HepG2 (cell line): ENCODE measurements around the gene ESR1. TPM values are rescaled to one million over a fixed set of nuclear protein-coding genes. Genes with fewer than 3 reads are reported as not detected.

Experiments
- ATAC-seq: fragments of 200-7000 bp; cut with Tn5 transposase; 3 replicates; pipeline ENCODE4 v1.9.1; 2020; ENCODE audit warnings: mild to moderate bottlenecking, moderate library complexity
- BruUV-seq: library from RNA; stranded (reverse); fragments of 400-500 nt; replicated peaks from 2 replicates; lab custom pipeline; 2021; lab: Mats Ljungman, UMichigan
- CTCF ChIA-PET: fragments of 300-600 bp; formaldehyde crosslinking; extraction: SDS; loops from one replicate; lab custom pipeline; 2021; ENCODE audit warnings: low total read pairs, inconsistent platforms, low intra/inter-chr PET ratio; lab: Yijun Ruan, JAX
- POLR2A ChIA-PET: fragments of 350-600 bp; sonication (Branson Sonifier 250); formaldehyde crosslinking; loops from one replicate; lab custom pipeline; 2020; ENCODE audit warnings: antibody characterized with exemption, inconsistent platforms; lab: Yijun Ruan, JAX
- DNase-seq: peaks from one replicate; pipeline ENCODE4 v3.0.0-alpha.2; 2015; ENCODE audit warnings: low spot score
- FAIRE-seq: peaks from 3 replicates; lab custom pipeline; 2011; peaks lifted over from hg19 to GRCh38; lab: Jason Lieb, UNC
- H2AFZ ChIP-seq: one replicate; pipeline ENCODE4 v1.6.1; 2011; ENCODE audit warnings: low read length, inconsistent platforms
- H3K27ac ChIP-seq: fragments of 300-600 bp; 3 replicates; pipeline ENCODE4 v1.8.0; 2011; ENCODE audit warnings: mixed run types, mild to moderate bottlenecking, mixed read lengths, low read length, inconsistent platforms; ENCODE audit not compliant: insufficient read depth; ENCODE audit errors: extremely low read length
- H3K27me3 ChIP-seq, 2 experiments: fragments of 200-600 bp in 1 of 2; 2 replicates in 1 of 2; 3 replicates in 1 of 2; pipeline versions ENCODE4 v1.6.0 to v1.8.0; 2011; ENCODE audit warnings: low read length in 2 of 2, mild to moderate bottlenecking in 2 of 2, moderate library complexity in 2 of 2, inconsistent platforms in 1 of 2; ENCODE audit not compliant: insufficient read depth in 2 of 2, control insufficient read depth in 1 of 2
- H3K36me3 ChIP-seq, 2 experiments: fragments of 200-600 bp in 1 of 2; replicated peaks in 1 of 2; 2 replicates in 1 of 2; 3 replicates in 1 of 2; pipeline versions ENCODE4 v1.5.1 to v1.8.0; 2011; ENCODE audit warnings: low read length in 2 of 2, inconsistent platforms in 1 of 2; ENCODE audit not compliant: insufficient read depth in 2 of 2, control insufficient read depth in 1 of 2
- H3K4me1 ChIP-seq: 2 replicates; pipeline ENCODE4 v1.5.1; 2012; ENCODE audit warnings: low read length, inconsistent platforms; ENCODE audit not compliant: insufficient read depth
- H3K4me2 ChIP-seq: 2 replicates; pipeline ENCODE4 v1.6.0; 2011; ENCODE audit warnings: low read depth, low read length, inconsistent platforms
- H3K4me3 ChIP-seq, 3 experiments: fragments of 200-600 bp in 1 of 3; sonication (generic), shearing (Covaris generic) in 1 of 3; replicated peaks in 1 of 3; 2 replicates each; pipeline ENCODE4 v1.5.1; 2011 to 2016; ENCODE audit warnings: low read length in 3 of 3, inconsistent platforms in 2 of 3, low read depth in 2 of 3, mild to moderate bottlenecking in 2 of 3, control low read depth in 1 of 3, mixed read lengths in 1 of 3; ENCODE audit not compliant: insufficient read depth in 1 of 3
- H3K79me2 ChIP-seq: one replicate; pipeline ENCODE4 v1.6.1; 2011; ENCODE audit warnings: low read length, inconsistent platforms; ENCODE audit not compliant: insufficient read depth
- H3K9ac ChIP-seq: 2 replicates; pipeline ENCODE4 v1.6.0; 2011; ENCODE audit warnings: mild to moderate bottlenecking, low read depth, low read length, inconsistent platforms; ENCODE audit not compliant: insufficient read depth
- H3K9me3 ChIP-seq: 2 replicates; pipeline ENCODE4 v1.5.1; 2012; ENCODE audit warnings: mild to moderate bottlenecking, low read length
- H4K20me1 ChIP-seq: 2 replicates; pipeline ENCODE4 v1.6.0; 2011; ENCODE audit warnings: inconsistent platforms, mild to moderate bottlenecking, low read length, moderate library complexity; ENCODE audit not compliant: insufficient read depth
- ATF1 ChIP-seq: IDR thresholded peaks from 2 replicates; pipeline ENCODE4 v1.6.1; 2016; ENCODE audit warnings: mild to moderate bottlenecking, control low read depth
- HDAC1 ChIP-seq: sonication (generic); formaldehyde crosslinking; IDR thresholded peaks from 2 replicates; pipeline ENCODE4 v1.5.1; 2020; ENCODE audit warnings: mild to moderate bottlenecking, missing genetic modification reagents
- ZNF761 ChIP-seq: sonication (generic); formaldehyde crosslinking; conservative IDR thresholded peaks from 2 replicates; pipeline ENCODE4 v1.4.0; 2020; ENCODE audit warnings: mild to moderate bottlenecking, missing genetic modification reagents
- whole genome bisulfite sequencing: methylation state at CpG from one replicate; pipeline ENCODE4 v1.1.6; 2017; ENCODE audit warnings: low lambda C conversion rate; 5-methylcytosine and 5-hydroxymethylcytosine counted together
- in situ Hi-C: cut with HindIII; loops from 2 replicates; pipeline ENCODE4 v1.10.0; 2017; ENCODE audit warnings: low pct_unique_long_range_greater_than_20kb; ENCODE audit not compliant: extremely low pct_ligation_motif_present
- intact Hi-C: fragments of 100-400 bp; cut with micrococcal nuclease; formaldehyde crosslinking; loops from one replicate; pipeline ENCODE4 v1.10.0; 2022; ENCODE audit not compliant: unreplicated experiment
- polyA plus RNA-seq, 8 experiments: library from polyadenylated mRNA; depleted of rRNA in 3 of 8; stranded (reverse) in 7 of 8; unstranded in 1 of 8; fragments of >200 nt; fragmentation: Illumina TruSeq in 4 of 8; extraction: Trizol in 4 of 8; gene quantifications; 2 replicates each; pipeline versions ENCODE4 v1.2.1 to v1.2.3, GENCODE V29; 2011 to 2016; ENCODE audit warnings: low read depth in 4 of 8, missing spikeins in 1 of 8, mixed read lengths in 1 of 8; ENCODE audit not compliant: insufficient read depth in 1 of 8
- total RNA-seq, 5 experiments: library from RNA; depleted of rRNA; stranded (reverse); fragments of >200 nt; fragmentation: Illumina TruSeq; extraction: Trizol; gene quantifications; 2 replicates each; pipeline ENCODE4 v1.2.3, GENCODE V29; 2016; ENCODE audit warnings: low read depth in 1 of 5
- TF ChIP-seq, protein P1 (sequence below): sonication (generic); formaldehyde crosslinking; IDR thresholded peaks from 2 replicates; pipeline ENCODE4 v1.5.0; 2020; ENCODE audit warnings: mild to moderate bottlenecking, missing genetic modification reagents

The ESR1 gene
- total and polyA plus RNA-seq, 2 of the 13 experiments (the other 11 are each of a cell fraction or from before 2014, with no cell fraction given), result not detected

DNA sequence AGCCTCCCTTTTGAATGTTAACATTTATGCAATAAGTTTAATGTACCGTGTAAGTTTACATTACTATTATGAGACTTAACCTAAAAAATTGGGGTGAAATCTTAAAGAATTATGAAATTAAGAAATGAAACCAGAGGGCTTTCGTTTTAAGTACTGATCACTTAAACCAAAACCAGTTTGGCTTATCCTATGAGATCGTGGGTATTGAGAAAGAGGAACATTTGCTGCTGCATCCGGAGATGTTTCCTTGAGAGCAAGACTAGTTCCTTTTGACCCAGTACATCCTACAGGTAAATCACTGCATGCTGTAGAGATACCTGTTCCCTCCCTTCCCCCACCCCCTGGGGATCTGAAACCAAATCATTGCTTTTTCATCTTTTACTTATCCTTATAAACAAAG is 201.3 kb downstream of the ESR1 start:
- WGBS, result 12% methylated on average over 4 of the region's 4 CpGs
- Histone ChIP-seq H4K20me1 (no peaks in the 10 kb centered on the region), H3K4me1 (no peaks in the 10 kb centered on the region), H2AFZ (no peak overlapping the region), H3K4me2 (no peak overlapping the region), H3K9me3 (no peaks in the 10 kb centered on the region), H3K9ac (no peak overlapping the region), H3K36me3 (no peaks in the 10 kb centered on the region), H3K27ac (no peak overlapping the region), H3K4me3 (no peak overlapping the region), H3K79me2 (no peaks in the 10 kb centered on the region), H3K27me3 (no peaks in the 10 kb centered on the region)
- no peak for ATAC-seq
- no peak for DNase-seq
- intact Hi-C loops, result no loop called here
- BruUV-seq, result no TSS peak
- CTCF ChIA-PET, result no interaction called here
- FAIRE-seq, result no peak
- TF ChIP-seq, protein P1, sequence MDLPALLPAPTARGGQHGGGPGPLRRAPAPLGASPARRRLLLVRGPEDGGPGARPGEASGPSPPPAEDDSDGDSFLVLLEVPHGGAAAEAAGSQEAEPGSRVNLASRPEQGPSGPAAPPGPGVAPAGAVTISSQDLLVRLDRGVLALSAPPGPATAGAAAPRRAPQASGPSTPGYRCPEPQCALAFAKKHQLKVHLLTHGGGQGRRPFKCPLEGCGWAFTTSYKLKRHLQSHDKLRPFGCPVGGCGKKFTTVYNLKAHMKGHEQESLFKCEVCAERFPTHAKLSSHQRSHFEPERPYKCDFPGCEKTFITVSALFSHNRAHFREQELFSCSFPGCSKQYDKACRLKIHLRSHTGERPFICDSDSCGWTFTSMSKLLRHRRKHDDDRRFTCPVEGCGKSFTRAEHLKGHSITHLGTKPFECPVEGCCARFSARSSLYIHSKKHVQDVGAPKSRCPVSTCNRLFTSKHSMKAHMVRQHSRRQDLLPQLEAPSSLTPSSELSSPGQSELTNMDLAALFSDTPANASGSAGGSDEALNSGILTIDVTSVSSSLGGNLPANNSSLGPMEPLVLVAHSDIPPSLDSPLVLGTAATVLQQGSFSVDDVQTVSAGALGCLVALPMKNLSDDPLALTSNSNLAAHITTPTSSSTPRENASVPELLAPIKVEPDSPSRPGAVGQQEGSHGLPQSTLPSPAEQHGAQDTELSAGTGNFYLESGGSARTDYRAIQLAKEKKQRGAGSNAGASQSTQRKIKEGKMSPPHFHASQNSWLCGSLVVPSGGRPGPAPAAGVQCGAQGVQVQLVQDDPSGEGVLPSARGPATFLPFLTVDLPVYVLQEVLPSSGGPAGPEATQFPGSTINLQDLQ (CRISPR knock-in tag), result no peak
- in situ Hi-C loops, result no loop called here
- POLR2A ChIA-PET, result no interaction called here

DNA sequence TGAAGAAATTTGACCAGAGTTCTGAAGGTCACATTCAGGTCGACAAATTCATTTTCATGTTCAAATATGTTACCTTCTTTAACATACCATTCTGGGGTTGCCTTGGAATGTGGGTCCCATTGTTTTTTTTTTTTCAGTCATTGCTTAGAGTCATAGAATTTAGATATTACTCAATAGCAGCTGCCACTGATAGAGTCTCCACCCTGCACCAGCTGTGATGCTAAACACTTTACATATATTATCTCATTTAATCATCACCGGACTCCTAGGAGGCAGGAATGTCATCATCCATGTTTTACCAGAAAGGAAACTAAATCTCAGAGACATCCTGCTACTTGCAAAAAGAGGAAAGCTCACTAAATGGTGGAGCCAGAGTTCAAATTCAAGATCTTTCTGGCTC is 204.7 kb downstream of the ESR1 start:
- CTCF ChIA-PET, result no interaction called here
- Histone ChIP-seq H2AFZ (no peak overlapping the region), H3K4me3 (no peak overlapping the region), H3K9me3 (no peaks in the 10 kb centered on the region), H3K79me2 (no peaks in the 10 kb centered on the region), H3K36me3 (no peaks in the 10 kb centered on the region), H3K27me3 (no peaks in the 10 kb centered on the region), H3K27ac (no peak overlapping the region), H4K20me1 (no peaks in the 10 kb centered on the region), H3K4me1 (no peaks in the 10 kb centered on the region), H3K4me2 (no peak overlapping the region)
- ATAC-seq (no peak), FAIRE-seq (no peak), DNase-seq (no peak)
- no TSS peak for BruUV-seq
- WGBS, result 20% methylated on average over 2 of the region's 2 CpGs
- in situ Hi-C loops, result no loop called here
- TF ChIP-seq ATF1 (CRISPR knock-in tag) (no peak), HDAC1 (no peak), ZNF761 (CRISPR knock-in tag) (no peak)
- TF ChIP-seq, all 625 proteins: peak for 0
- H3K9ac ChIP-seq, result no peak overlapping the region
- POLR2A ChIA-PET, result no interaction called here
- intact Hi-C loops, result no loop called here
